Neural cell (in vitro differentiated cells): Measurements from ENCODE around the gene ZFR. TPM values are rescaled to one million over a fixed set of nuclear protein-coding genes. Genes with fewer than 3 reads are reported as not detected.

Experiments used
- H2AFZ ChIP-seq: fragments of 200-600, 300-800 bp; sonication (generic), shearing (Covaris generic); 2 replicates; pipeline ENCODE4 v1.6.0; 2014; ENCODE audit warnings: low read depth, mild to moderate bottlenecking, antibody characterized with exemption, low read length, moderate library complexity
- H3F3A ChIP-seq: fragments of 200-600 bp; shearing (Covaris generic); 2 replicates; pipeline ENCODE4 v1.6.1; 2016; ENCODE audit warnings: mild to moderate bottlenecking, moderate library complexity, mixed read lengths, antibody characterized with exemption, low read length; ENCODE audit not compliant: insufficient read depth, poor library complexity, severe bottlenecking
- H3K27ac ChIP-seq: fragments of 200-600, 300-800 bp; sonication (generic), shearing (Covaris generic); 2 replicates; pipeline ENCODE4 v1.5.1; 2014; ENCODE audit warnings: mild to moderate bottlenecking, low read length, moderate library complexity
- H3K27me3 ChIP-seq: fragments of 300-800, 200-600 bp; sonication (generic), shearing (Covaris generic); 2 replicates; pipeline ENCODE4 v1.6.0; 2014; ENCODE audit warnings: mild to moderate bottlenecking, low read depth, low read length, moderate library complexity; ENCODE audit not compliant: insufficient read depth
- H3K36me3 ChIP-seq: fragments of 300-800, 200-600 bp; sonication (generic), shearing (Covaris generic); 2 replicates; pipeline ENCODE4 v1.5.1; 2014; ENCODE audit warnings: mild to moderate bottlenecking, antibody characterized with exemption, low read length, moderate library complexity; ENCODE audit not compliant: insufficient read depth
- H3K4me2 ChIP-seq: fragments of 300-800, 200-600 bp; sonication (generic), shearing (Covaris generic); 2 replicates; pipeline ENCODE4 v1.6.0; 2014; ENCODE audit warnings: mild to moderate bottlenecking, low read length
- H3K4me3 ChIP-seq: fragments of 300-800, 200-600 bp; sonication (generic), shearing (Covaris generic); 2 replicates; pipeline ENCODE4 v1.5.1; 2014; ENCODE audit warnings: mild to moderate bottlenecking, low read length, moderate library complexity
- H3K79me2 ChIP-seq: fragments of 200-600 bp; shearing (Covaris generic); replicated peaks from 2 replicates; pipeline ENCODE4 v1.6.0; 2014; ENCODE audit warnings: mild to moderate bottlenecking, low read length, moderate library complexity; ENCODE audit not compliant: insufficient read depth
- H3K9ac ChIP-seq: fragments of 300-800, 200-600 bp; sonication (generic), shearing (Covaris generic); 2 replicates; pipeline ENCODE4 v1.6.1; 2016; ENCODE audit warnings: mild to moderate bottlenecking, low read length, mixed read lengths
- H3K9me2 ChIP-seq: fragments of 200-600 bp; shearing (Covaris generic); 2 replicates; pipeline ENCODE4 v1.6.1; 2016; ENCODE audit warnings: mild to moderate bottlenecking, low read length, mixed read lengths; ENCODE audit not compliant: insufficient read depth
- H3K9me3 ChIP-seq: fragments of 200-600, 300-800 bp; sonication (generic), shearing (Covaris generic); 2 replicates; pipeline ENCODE4 v1.6.1; 2016; ENCODE audit warnings: mild to moderate bottlenecking, mixed run types, low read length, moderate library complexity, mixed read lengths
- H4K20me1 ChIP-seq: fragments of 200-600 bp; shearing (Covaris generic); 2 replicates; pipeline ENCODE4 v1.6.1; 2016; ENCODE audit warnings: mild to moderate bottlenecking, mixed run types; ENCODE audit not compliant: insufficient read depth
- EP300 ChIP-seq: fragments of 450-650 bp; conservative IDR thresholded peaks from 2 replicates; pipeline ENCODE4 v1.6.1; 2014; ENCODE audit warnings: antibody characterized with exemption, mild to moderate bottlenecking, moderate library complexity; ENCODE audit not compliant: poor library complexity, severe bottlenecking
- EZH2 ChIP-seq: fragments of 200-600, 300-800 bp; shearing (Covaris generic), sonication (generic); IDR thresholded peaks from 2 replicates; pipeline ENCODE4 v1.6.1; 2014; ENCODE audit warnings: antibody characterized with exemption, low read length, borderline replicate concordance, mild to moderate bottlenecking; ENCODE audit not compliant: insufficient read depth, poor library complexity, severe bottlenecking
- MXI1 ChIP-seq: fragments of 450-650 bp; conservative IDR thresholded peaks from 2 replicates; pipeline ENCODE4 v1.6.1; 2014; ENCODE audit warnings: antibody characterized with exemption, mild to moderate bottlenecking; ENCODE audit not compliant: poor library complexity, severe bottlenecking
- POLR2AphosphoS5 ChIP-seq: IDR thresholded peaks from 2 replicates; pipeline ENCODE4 v1.6.1; 2012
- RAD21 ChIP-seq: fragments of 450-650 bp; conservative IDR thresholded peaks from 2 replicates; pipeline ENCODE4 v1.6.1; 2014; ENCODE audit warnings: antibody characterized with exemption, mild to moderate bottlenecking, moderate library complexity
- SMC3 ChIP-seq: fragments of 450-650 bp; conservative IDR thresholded peaks from 2 replicates; pipeline ENCODE4 v1.6.1; 2014; ENCODE audit warnings: antibody characterized with exemption, mild to moderate bottlenecking, moderate library complexity; ENCODE audit not compliant: poor library complexity
- TAF1 ChIP-seq: IDR thresholded peaks from 2 replicates; pipeline ENCODE4 v1.6.1; 2012; ENCODE audit warnings: low read depth
- polyA plus RNA-seq: library from polyadenylated mRNA; depleted of rRNA; stranded (reverse); fragments of >200 nt; gene quantifications from 2 replicates; pipeline ENCODE4 v1.2.3, GENCODE V29; 2014
- TF ChIP-seq, protein P1 (sequence below): IDR thresholded peaks from 2 replicates; pipeline ENCODE4 v1.6.1; 2012; ENCODE audit warnings: borderline replicate concordance
- TF ChIP-seq, protein P2 (sequence below): fragments of 450-650 bp; IDR thresholded peaks from 2 replicates; pipeline ENCODE4 v1.5.1; 2014; ENCODE audit warnings: antibody characterized with exemption, mild to moderate bottlenecking, moderate library complexity; ENCODE audit not compliant: poor library complexity, severe bottlenecking

Gene ZFR
- polyA plus RNA-seq, 1 donor from 2014 or later = 141 TPM

DNA sequence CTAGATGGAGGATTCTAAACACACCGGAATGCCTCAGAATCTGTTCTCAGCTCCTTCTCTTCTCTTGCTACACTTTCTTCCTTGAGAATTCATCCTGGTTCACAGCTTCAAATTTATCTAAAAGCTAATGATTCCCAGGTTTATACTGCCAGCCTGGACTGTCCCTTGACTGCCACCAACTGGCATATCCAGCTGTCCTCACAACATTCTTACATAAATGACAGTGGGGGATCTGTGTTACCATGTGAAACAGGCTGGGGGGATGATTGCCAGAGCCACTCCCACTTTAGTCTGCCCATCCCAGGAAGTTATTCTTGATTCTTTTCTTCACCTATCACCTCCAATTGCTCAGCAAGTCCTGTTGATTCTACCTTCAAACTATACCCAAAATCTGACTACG lies 27.2 kb upstream of the ZFR start:
- Histone ChIP-seq H3K79me2 (no peaks in the 10 kb centered on the region), H3K9me2 (no peaks in the 10 kb centered on the region), H3K36me3 (no peaks in the 10 kb centered on the region), H3K9me3 (no peaks in the 10 kb centered on the region), H3K9ac (no peak overlapping the region), H3K27ac (no peak overlapping the region), H3K4me2 (no peak overlapping the region), H2AFZ (no peak overlapping the region), H3K4me3 (no peak overlapping the region), H3F3A (no peaks in the 10 kb centered on the region), H4K20me1 (no peaks in the 10 kb centered on the region), H3K27me3 (no peaks in the 10 kb centered on the region)
- TF ChIP-seq, protein P1, sequence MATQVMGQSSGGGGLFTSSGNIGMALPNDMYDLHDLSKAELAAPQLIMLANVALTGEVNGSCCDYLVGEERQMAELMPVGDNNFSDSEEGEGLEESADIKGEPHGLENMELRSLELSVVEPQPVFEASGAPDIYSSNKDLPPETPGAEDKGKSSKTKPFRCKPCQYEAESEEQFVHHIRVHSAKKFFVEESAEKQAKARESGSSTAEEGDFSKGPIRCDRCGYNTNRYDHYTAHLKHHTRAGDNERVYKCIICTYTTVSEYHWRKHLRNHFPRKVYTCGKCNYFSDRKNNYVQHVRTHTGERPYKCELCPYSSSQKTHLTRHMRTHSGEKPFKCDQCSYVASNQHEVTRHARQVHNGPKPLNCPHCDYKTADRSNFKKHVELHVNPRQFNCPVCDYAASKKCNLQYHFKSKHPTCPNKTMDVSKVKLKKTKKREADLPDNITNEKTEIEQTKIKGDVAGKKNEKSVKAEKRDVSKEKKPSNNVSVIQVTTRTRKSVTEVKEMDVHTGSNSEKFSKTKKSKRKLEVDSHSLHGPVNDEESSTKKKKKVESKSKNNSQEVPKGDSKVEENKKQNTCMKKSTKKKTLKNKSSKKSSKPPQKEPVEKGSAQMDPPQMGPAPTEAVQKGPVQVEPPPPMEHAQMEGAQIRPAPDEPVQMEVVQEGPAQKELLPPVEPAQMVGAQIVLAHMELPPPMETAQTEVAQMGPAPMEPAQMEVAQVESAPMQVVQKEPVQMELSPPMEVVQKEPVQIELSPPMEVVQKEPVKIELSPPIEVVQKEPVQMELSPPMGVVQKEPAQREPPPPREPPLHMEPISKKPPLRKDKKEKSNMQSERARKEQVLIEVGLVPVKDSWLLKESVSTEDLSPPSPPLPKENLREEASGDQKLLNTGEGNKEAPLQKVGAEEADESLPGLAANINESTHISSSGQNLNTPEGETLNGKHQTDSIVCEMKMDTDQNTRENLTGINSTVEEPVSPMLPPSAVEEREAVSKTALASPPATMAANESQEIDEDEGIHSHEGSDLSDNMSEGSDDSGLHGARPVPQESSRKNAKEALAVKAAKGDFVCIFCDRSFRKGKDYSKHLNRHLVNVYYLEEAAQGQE = no peak
- TF ChIP-seq SMC3 (no peak), EZH2 (no peak), POLR2AphosphoS5 (no peak), EP300 (no peak), TAF1 (no peak), RAD21 (no peak), MXI1 (no peak)
- TF ChIP-seq, protein P2, sequence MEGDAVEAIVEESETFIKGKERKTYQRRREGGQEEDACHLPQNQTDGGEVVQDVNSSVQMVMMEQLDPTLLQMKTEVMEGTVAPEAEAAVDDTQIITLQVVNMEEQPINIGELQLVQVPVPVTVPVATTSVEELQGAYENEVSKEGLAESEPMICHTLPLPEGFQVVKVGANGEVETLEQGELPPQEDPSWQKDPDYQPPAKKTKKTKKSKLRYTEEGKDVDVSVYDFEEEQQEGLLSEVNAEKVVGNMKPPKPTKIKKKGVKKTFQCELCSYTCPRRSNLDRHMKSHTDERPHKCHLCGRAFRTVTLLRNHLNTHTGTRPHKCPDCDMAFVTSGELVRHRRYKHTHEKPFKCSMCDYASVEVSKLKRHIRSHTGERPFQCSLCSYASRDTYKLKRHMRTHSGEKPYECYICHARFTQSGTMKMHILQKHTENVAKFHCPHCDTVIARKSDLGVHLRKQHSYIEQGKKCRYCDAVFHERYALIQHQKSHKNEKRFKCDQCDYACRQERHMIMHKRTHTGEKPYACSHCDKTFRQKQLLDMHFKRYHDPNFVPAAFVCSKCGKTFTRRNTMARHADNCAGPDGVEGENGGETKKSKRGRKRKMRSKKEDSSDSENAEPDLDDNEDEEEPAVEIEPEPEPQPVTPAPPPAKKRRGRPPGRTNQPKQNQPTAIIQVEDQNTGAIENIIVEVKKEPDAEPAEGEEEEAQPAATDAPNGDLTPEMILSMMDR = no peak

DNA sequence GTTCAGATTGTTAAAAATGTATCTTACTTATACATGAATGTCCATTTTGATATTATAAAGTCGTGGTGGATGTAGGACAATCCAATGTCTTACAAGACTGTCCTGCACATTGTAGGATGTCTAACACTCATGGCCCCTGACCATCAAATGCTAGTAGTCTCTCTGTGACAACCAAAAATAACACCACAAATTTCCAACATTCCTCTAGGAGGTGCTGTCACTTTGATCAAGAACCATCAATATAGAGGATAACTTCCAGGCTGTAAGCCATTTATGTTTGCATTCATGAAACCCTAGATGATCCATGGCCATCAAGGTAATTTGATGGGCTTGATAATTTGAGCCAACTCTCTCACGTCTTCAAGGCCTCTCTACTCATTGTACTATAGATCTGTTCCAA lies 20.5 kb upstream of the ZFR start:
- no peak overlapping the region for H2AFZ ChIP-seq
- H3K9me3 ChIP-seq = no peaks in the 10 kb centered on the region

More for the DNA sequence above, 20.5 kb upstream of the ZFR start:
- Histone ChIP-seq H3K4me3 (no peak overlapping the region), H3K36me3 (no peaks in the 10 kb centered on the region), H3K79me2 (no peaks in the 10 kb centered on the region), H3K9ac (no peak overlapping the region), H3K27ac (no peak overlapping the region), H3F3A (no peaks in the 10 kb centered on the region), H3K27me3 (no peaks in the 10 kb centered on the region), H3K4me2 (no peak overlapping the region), H4K20me1 (no peaks in the 10 kb centered on the region), H3K9me2 (no peaks in the 10 kb centered on the region)
- TF ChIP-seq MXI1 = no peak
- TF ChIP-seq, protein P1 = no peak
- no peak for TF ChIP-seq RAD21
- TF ChIP-seq POLR2AphosphoS5 = no peak
- TF ChIP-seq, protein P2 = no peak
- TF ChIP-seq EZH2 = no peak
- no peak for TF ChIP-seq SMC3
- TF ChIP-seq TAF1 = no peak
- no peak for TF ChIP-seq EP300
